ENCODE measurements around the gene ZSCAN31. TPM values are rescaled to one million over a fixed set of nuclear protein-coding genes. Genes with fewer than 3 reads are reported as not detected.

ZSCAN31 gene
- total and polyA plus RNA-seq, 9 of the 15 experiments (the other 6 are each of a cell fraction or from before 2014, with no cell fraction given), result 3.9 to 12.1 (median 7.0) TPM

DNA sequence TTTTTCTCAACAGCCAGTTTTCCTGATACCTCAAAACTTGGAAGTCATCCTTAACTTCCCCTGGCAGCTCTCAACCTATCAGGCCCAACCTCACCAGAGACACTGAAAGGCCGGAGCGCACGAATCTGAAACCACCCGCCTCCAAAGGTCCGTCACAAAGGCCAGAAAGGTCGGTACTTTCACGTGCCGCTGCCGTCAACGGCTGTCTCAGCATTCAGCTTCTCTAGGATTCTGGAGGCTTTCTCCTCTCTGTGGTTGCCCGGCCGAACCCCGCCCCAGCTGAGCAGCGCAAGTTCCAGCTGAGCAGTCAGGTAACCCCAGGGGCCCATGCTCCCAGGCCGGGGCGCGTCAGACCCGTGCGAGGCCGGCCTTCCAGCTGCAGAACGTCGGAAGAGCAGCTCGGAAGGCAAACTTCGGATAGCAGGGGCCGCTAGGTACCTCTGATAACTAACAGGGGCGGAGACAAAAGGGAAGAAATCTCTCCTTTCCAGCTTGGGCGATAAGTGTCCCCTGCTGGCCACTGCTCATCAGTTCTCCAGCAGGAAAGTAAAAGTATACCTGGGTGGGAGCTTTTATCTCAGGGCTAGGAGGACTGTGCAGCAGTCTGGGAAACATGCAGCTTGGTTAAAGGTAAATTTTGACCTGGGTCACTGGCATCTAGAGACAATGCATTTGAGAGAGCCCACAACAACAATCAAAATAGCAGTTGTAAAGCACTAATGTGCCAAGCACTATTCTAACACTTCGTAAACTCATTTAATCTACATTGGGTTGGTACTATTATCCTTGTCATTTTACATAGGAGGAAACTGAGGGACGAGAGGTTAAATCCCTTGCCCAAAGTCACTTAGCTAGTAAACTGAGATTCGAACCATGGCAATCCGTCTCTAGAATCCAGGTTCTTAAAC, 47.5 kb upstream of the ZSCAN31 start (continued):
- TF ChIP-seq, protein P1, sequence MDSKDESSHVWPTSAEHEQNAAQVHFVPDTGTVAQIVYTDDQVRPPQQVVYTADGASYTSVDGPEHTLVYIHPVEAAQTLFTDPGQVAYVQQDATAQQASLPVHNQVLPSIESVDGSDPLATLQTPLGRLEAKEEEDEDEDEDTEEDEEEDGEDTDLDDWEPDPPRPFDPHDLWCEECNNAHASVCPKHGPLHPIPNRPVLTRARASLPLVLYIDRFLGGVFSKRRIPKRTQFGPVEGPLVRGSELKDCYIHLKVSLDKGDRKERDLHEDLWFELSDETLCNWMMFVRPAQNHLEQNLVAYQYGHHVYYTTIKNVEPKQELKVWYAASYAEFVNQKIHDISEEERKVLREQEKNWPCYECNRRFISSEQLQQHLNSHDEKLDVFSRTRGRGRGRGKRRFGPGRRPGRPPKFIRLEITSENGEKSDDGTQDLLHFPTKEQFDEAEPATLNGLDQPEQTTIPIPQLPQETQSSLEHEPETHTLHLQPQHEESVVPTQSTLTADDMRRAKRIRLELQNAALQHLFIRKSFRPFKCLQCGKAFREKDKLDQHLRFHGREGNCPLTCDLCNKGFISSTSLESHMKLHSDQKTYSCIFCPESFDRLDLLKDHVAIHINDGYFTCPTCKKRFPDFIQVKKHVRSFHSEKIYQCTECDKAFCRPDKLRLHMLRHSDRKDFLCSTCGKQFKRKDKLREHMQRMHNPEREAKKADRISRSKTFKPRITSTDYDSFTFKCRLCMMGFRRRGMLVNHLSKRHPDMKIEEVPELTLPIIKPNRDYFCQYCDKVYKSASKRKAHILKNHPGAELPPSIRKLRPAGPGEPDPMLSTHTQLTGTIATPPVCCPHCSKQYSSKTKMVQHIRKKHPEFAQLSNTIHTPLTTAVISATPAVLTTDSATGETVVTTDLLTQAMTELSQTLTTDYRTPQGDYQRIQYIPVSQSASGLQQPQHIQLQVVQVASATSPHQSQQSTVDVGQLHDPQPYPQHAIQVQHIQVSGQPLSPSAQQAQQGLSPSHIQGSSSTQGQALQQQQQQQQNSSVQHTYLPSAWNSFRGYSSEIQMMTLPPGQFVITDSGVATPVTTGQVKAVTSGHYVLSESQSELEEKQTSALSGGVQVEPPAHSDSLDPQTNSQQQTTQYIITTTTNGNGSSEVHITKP (IDR thresholded peaks at IDR 0.05; ENCODE audit: partially characterized antibody), result no peak
- TF ChIP-seq ZBTB5 (IDR thresholded peaks at IDR 0.05) (no peak), FIP1L1 (IDR thresholded peaks at IDR 0.05; ENCODE audit: low read depth, low read length, poor library complexity, severe bottlenecking) (no peak), SMAD3 (CRISPR knock-in tag; conservative IDR thresholded peaks at IDR 0.05) (no peak), ZNF764 (CRISPR knock-in tag; IDR thresholded peaks at IDR 0.05; ENCODE audit: low read depth) (no peak), XRCC5 (IDR thresholded peaks at IDR 0.05; ENCODE audit: low read depth, low read length) (0 out of 2 replicates have a peak, but pooled peaks have one; percentile 37), NFE2L1 (tag; IDR thresholded peaks at IDR 0.05; ENCODE audit: borderline replicate concordance, low read depth) (no peak), E2F3 (CRISPR knock-in tag; IDR thresholded peaks at IDR 0.05) (no peak), FOXM1 (IDR thresholded peaks at IDR 0.05; ENCODE audit: low read depth) (peak; percentile 72), FOXM1 (CRISPR knock-in tag; IDR thresholded peaks at IDR 0.05; ENCODE audit: low read depth) (no peak), PKNOX1 (IDR thresholded peaks at IDR 0.05) (no peak), MEIS2 (IDR thresholded peaks at IDR 0.05; ENCODE audit: partially characterized antibody) (peak; percentile 25), HES1 (IDR thresholded peaks at IDR 0.05; ENCODE audit: low read depth) (no peak)
- TF ChIP-seq, protein P2, sequence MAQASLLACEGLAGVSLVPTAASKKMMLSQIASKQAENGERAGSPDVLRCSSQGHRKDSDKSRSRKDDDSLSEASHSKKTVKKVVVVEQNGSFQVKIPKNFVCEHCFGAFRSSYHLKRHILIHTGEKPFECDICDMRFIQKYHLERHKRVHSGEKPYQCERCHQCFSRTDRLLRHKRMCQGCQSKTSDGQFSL (CRISPR knock-in tag; IDR thresholded peaks at IDR 0.05), result 0 out of 2 replicates have a peak, but pooled peaks have one; percentile 24
- TF ChIP-seq, protein P2 (tag; IDR thresholded peaks at IDR 0.05), result no peak
- TF ChIP-seq, protein P3, sequence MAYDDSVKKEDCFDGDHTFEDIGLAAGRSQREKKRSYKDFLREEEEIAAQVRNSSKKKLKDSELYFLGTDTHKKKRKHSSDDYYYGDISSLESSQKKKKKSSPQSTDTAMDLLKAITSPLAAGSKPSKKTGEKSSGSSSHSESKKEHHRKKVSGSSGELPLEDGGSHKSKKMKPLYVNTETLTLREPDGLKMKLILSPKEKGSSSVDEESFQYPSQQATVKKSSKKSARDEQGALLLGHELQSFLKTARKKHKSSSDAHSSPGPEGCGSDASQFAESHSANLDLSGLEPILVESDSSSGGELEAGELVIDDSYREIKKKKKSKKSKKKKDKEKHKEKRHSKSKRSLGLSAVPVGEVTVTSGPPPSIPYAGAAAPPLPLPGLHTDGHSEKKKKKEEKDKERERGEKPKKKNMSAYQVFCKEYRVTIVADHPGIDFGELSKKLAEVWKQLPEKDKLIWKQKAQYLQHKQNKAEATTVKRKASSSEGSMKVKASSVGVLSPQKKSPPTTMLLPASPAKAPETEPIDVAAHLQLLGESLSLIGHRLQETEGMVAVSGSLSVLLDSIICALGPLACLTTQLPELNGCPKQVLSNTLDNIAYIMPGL (CRISPR knock-in tag; IDR thresholded peaks at IDR 0.05), result no peak

Measured in K562 (cell line).